H54 (cell line): Measurements from ENCODE around the gene CHCHD3.

Experiments
- DNase-seq: peaks from one replicate; pipeline ENCODE4 v3.0.0; 2011; ENCODE audit warnings: low spot score, mixed read lengths; ENCODE audit not compliant: insufficient read length
- FAIRE-seq: peaks from 3 replicates; lab custom pipeline; 2011; peaks lifted over from hg19 to GRCh38; lab: Jason Lieb, UNC
- POLR2A ChIP-seq: IDR thresholded peaks from 2 replicates; pipeline ENCODE4 v1.6.1; 2011; ENCODE audit warnings: low read depth, mild to moderate bottlenecking, low read length

Gene CHCHD3

DNA sequence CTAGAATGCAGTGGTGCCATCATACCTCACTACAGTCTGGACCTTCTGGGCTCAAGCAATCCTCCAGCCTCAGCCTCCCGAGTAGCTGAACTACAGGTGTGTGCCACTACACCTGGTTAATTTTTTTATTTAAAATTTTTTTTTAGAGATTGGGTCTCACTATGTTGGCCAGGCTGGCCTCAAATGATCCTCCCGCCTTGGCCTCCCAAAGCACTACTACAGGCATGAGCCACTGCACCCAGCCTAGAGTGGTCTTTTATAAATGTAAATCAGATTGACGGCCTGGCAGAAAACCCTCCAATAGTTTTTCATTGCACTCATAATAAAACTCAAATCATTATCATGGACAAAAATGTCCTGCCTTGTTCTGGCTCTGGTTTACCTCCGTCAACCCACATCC is 303.9 kb downstream of the CHCHD3 start:
- no peak for TF ChIP-seq POLR2A
- FAIRE-seq (no peak), DNase-seq (no peak)

GRCh38 chr7:132777414-132777813 is 304.5 kb downstream of the CHCHD3 start:
- FAIRE-seq (no peak), DNase-seq (no peak)
- no peak for TF ChIP-seq POLR2A

DNA sequence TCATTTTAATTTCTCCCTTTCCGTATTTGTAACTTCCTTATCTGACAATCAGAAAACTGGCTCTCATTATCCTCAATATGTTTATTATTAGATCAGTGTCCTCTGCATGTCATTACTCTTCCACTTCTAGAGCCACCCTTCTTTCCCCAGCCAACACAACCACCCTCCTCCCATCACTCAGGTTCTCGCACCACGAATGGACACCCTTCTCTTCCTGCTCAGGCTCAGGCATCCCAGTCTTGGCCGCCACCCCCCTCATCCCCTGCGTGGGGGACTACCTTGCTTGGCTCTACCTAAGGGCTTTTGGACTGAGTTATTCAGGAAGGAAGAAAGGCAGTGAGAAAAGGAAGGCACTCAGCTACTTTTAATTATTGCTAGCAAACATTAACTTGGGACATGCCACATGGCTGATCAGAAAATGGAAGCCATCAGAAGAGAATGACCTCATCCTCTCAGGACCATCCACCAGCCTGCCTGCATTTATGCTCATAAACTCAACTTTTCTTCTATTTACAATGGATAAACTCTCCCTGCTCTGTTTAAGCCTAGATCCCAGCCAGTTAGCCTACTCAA is 305.8 kb downstream of the CHCHD3 start:
- TF ChIP-seq POLR2A: no peak
- DNase-seq (no peak), FAIRE-seq (no peak)

DNA sequence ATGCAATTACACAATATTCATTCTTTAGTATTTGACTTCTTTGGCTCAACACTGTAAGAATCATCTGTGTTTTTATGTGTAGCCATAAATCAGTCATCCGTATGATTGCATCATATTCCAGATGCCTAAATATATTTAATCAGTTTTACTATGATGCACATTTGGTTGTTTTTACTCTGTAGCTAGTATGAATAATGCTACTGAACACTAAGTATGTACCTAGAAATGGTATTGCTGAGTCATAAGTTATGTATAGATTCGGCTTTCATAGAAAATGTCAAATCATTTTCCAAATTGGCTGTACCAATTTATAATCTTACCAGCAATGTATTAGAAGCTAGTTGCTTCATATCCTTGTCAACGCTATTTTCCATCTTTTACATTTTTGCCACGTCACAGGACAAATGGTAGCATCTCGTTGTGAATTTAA is 308.3 kb downstream of the CHCHD3 start:
- DNase-seq: no peak
- no peak for FAIRE-seq
- TF ChIP-seq POLR2A: no peak

- no peak for DNase-seq
- FAIRE-seq: no peak
- no peak for TF ChIP-seq POLR2A
These were observed 310.6 kb downstream of the CHCHD3 start for GRCh38 chr7:132771301-132771730.

DNA sequence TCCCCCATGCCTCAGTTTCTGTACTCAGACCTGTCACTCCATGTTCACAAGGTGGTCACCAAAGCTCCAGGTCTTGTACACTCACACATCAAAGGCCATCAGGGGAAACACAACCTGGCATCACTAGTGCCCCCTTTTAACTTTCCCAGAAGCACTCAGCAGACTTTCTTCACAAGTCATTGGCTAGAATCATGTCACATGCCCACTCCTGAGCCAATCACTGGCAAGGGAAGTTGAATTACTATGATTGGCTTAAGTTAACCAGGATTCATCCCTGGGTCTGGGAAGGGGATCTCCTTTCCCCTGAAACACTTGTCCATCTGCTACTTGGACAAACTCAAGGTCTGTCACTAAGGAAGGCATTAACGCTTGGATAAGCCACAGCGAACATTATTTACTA is 311.8 kb downstream of the CHCHD3 start:
- FAIRE-seq (no peak), DNase-seq (no peak)
- no peak for TF ChIP-seq POLR2A

- DNase-seq (no peak), FAIRE-seq (no peak)
- TF ChIP-seq POLR2A: no peak
These were observed 312.6 kb downstream of the CHCHD3 start for GRCh38 chr7:132769280-132769679.

GRCh38 chr7:132768099-132768498 is 313.8 kb downstream of the CHCHD3 start:
- no peak for TF ChIP-seq POLR2A
- FAIRE-seq (no peak), DNase-seq (no peak)

DNA sequence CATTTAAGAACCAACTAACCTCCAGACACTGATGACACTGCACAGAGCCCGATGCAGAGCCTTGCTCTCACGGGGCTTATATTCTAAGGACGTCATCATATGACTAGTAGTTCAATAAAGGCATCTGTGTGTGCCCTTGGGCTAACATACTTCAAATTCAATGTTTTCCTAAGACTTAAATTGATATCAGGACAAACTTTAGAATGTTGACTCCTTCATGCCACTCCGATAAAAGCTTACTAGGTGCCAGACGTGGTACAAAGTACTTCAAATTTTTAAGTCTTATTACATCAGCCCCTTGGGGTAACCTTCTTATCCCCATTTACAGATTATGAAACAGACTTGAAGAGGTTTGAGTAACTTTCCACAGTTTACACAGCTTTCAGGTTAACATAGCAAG is 314.5 kb downstream of the CHCHD3 start:
- FAIRE-seq: no peak
- no peak for DNase-seq

GRCh38 chr7:132766660-132767059 is 315.2 kb downstream of the CHCHD3 start:
- DNase-seq: no peak
- TF ChIP-seq POLR2A: no peak
- FAIRE-seq: no peak

More for the DNA sequence above, 314.5 kb downstream of the CHCHD3 start:
- TF ChIP-seq POLR2A: no peak

DNA sequence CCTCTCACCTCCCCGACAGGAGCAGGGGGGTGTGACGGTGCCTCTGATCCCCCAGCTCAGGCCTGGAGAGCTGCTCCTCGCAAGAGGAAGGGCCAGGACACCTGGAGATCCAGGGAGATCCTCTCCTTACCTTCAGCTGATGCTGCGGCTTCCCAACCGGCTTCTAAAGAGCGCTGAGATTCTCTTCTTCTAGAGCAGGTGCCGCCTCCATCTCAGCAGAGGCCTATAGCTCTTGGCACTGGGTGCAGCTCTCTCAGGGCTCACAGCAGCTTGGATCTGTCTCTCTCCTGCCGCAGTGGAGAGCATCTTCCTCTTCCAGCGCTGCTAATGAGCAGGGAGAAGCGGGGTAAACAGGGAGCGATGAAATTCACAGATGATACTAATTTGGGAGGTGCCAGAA is 316.0 kb downstream of the CHCHD3 start:
- TF ChIP-seq POLR2A: no peak
- DNase-seq (no peak), FAIRE-seq (no peak)

GRCh38 chr7:132764762-132765161 is 317.1 kb downstream of the CHCHD3 start:
- DNase-seq: no peak
- TF ChIP-seq POLR2A: no peak
- no peak for FAIRE-seq

GRCh38 chr7:132760866-132761265 is 321.0 kb downstream of the CHCHD3 start:
- DNase-seq (no peak), FAIRE-seq (no peak)
- no peak for TF ChIP-seq POLR2A

DNA sequence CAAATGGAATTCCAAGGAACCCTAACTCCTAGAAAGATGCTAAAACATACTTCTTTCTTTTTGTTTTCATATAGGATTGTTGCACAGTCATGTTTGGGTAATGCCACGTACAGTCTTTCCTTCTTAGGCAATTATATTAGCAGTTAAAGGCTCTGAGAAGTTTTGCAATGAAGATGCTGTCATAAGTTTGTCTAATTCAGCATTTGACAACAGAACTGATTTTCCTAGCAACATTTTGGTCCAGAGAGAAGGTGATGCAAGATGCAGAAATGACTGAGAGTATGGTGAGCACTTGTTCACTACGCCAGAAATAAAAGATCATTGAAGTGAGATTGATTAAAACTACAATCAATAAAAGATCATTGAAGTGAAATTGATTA is 321.7 kb downstream of the CHCHD3 start:
- no peak for FAIRE-seq
- TF ChIP-seq POLR2A: no peak
- DNase-seq: no peak

GRCh38 chr7:132759482-132760243 is 322.2 kb downstream of the CHCHD3 start:
- no peak for FAIRE-seq
- no peak for DNase-seq
- no peak for TF ChIP-seq POLR2A
